Spleen (tissue), 7 donors: Measurements from ENCODE around the gene UGT1A7.

Source experiments
- CTCF ChIP-seq, 11 experiments: fragments of 200-600 bp in 7 of 11; fragments of 450-650 bp in 4 of 11; sonication (generic) in 4 of 11; IDR thresholded peaks in 8 of 11; conservative IDR thresholded peaks in 3 of 11; 1 replicate in 7 of 11; 2 replicates in 4 of 11; pipeline versions ENCODE4 v1.4.0 to v1.8.0; 2016 to 2021; ENCODE audit warnings: antibody characterized with exemption in 11 of 11, inconsistent platforms in 4 of 11, mild to moderate bottlenecking in 1 of 11
- POLR2A ChIP-seq, 3 donors: fragments of 450-650 bp; IDR thresholded peaks; one replicate each; pipeline ENCODE4 v1.5.1; 2017; ENCODE audit warnings: antibody characterized with exemption in 3 of 3, mild to moderate bottlenecking in 1 of 3
- POLR2AphosphoS5 ChIP-seq, 3 donors: sonication (generic); formaldehyde crosslinking; IDR thresholded peaks; one replicate each; pipeline ENCODE4 v1.5.1; 2017; ENCODE audit warnings: antibody characterized with exemption in 3 of 3
- donor health status: DM: no; HTN: no; CAD: no; lungs with moderate emphysema.
- donor health status: DM: no; HTN: no; CAD: no.
- donor health status: DM: no; HTN: no; CAD: no.

GRCh38 chr2:233801357-233802131, 119.8 kb downstream of the UGT1A7 start:
- TF ChIP-seq CTCF (IDR thresholded peaks at IDR 0.05 in 8 of 11, conservative IDR thresholded peaks at IDR 0.05 in 3 of 11) (no peak), POLR2A (IDR thresholded peaks at IDR 0.05) (no peak), POLR2AphosphoS5 (IDR thresholded peaks at IDR 0.05) (no peak)
